NB4 (cell line): ENCODE data around the gene NALCN.

ENCODE experiments used
- CTCF ChIP-seq: IDR thresholded peaks from one replicate; pipeline ENCODE4 v1.5.1; 2012; ENCODE audit warnings: low read depth, low read length
- MYC ChIP-seq: IDR thresholded peaks from 2 replicates; pipeline ENCODE4 v1.6.1; 2011; ENCODE audit warnings: low read depth, low read length
- POLR2A ChIP-seq: IDR thresholded peaks from 2 replicates; pipeline ENCODE4 v1.6.1; 2011; ENCODE audit warnings: mild to moderate bottlenecking; ENCODE audit not compliant: insufficient read length; ENCODE audit errors: extremely low read depth
- TF ChIP-seq, protein P1 (sequence below): IDR thresholded peaks from 2 replicates; pipeline ENCODE4 v1.6.1; 2011; ENCODE audit warnings: low read depth, low read length

GRCh38 chr13:101265934-101266333 lies 150.4 kb downstream of the NALCN start:
- no peak for TF ChIP-seq MYC
- no peak for TF ChIP-seq POLR2A
- TF ChIP-seq CTCF: no peak
- TF ChIP-seq, protein P1, sequence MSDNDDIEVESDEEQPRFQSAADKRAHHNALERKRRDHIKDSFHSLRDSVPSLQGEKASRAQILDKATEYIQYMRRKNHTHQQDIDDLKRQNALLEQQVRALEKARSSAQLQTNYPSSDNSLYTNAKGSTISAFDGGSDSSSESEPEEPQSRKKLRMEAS: no peak
